Activated CD4-positive, alpha-beta T cell treated with anti-CD3 and anti-CD28 coated beads for 36 hours (primary cell): ENCODE measurements around the gene TRAF1. TPM values are rescaled to one million over a fixed set of nuclear protein-coding genes. Genes with fewer than 3 reads are reported as not detected.

ENCODE experiments used
- ATAC-seq: fragments of 200-7000 bp; cut with Tn5 transposase; one replicate; pipeline ENCODE4 v1.10.0; 2021; ENCODE audit warnings: mild to moderate bottlenecking, moderate library complexity
- CTCF ChIA-PET: fragments of 350-600 bp; sonication (Branson Sonifier 250); formaldehyde crosslinking; loops from one replicate; lab custom pipeline; 2021; ENCODE audit warnings: antibody characterized with exemption; lab: Charles Lee
- POLR2A ChIA-PET: fragments of 350-600 bp; sonication (Branson Sonifier 250); formaldehyde crosslinking; loops from one replicate; lab custom pipeline; 2021; ENCODE audit warnings: antibody characterized with exemption, inconsistent platforms; lab: Charles Lee
- DNase-seq: peaks from one replicate; pipeline ENCODE4 v3.0.0-alpha.2; 2020
- H3K27ac Mint-ChIP-seq: one replicate; pipeline ENCODE4 v1.8.0; 2021; ENCODE audit warnings: mixed read lengths
- H3K27me3 Mint-ChIP-seq: one replicate; pipeline ENCODE4 v1.8.0; 2021; ENCODE audit warnings: mixed read lengths
- H3K36me3 Mint-ChIP-seq: one replicate; pipeline ENCODE4 v1.8.0; 2021; ENCODE audit warnings: low read depth, mixed read lengths
- H3K4me1 Mint-ChIP-seq: one replicate; pipeline ENCODE4 v1.8.0; 2021; ENCODE audit warnings: mixed read lengths
- H3K4me3 Mint-ChIP-seq: one replicate; pipeline ENCODE4 v1.8.0; 2021; ENCODE audit warnings: mild to moderate bottlenecking, moderate library complexity, mixed read lengths
- H3K9me3 Mint-ChIP-seq: one replicate; pipeline ENCODE4 v1.8.0; 2021; ENCODE audit warnings: low read depth, mixed read lengths
- intact Hi-C, 2 experiments: fragments of 100-400 bp; cut with DNase I in 1 of 2; cut with micrococcal nuclease in 1 of 2; formaldehyde crosslinking; loops; one replicate each; pipeline versions ENCODE4 v1.14.2 to v1.15.1; 2022 to 2024; cut with DNase I, micrococcal nuclease
- total RNA-seq, 2 experiments: library from RNA; stranded (reverse); gene quantifications; one replicate each; pipeline ENCODE4 v1.2.3, GENCODE V29; 2021

TRAF1 gene
- total RNA-seq, 2 experiments from 2014 or later, result 103 to 113 TPM

- Mint-ChIP-seq H3K27me3 (no peaks in the 10 kb centered on the region), H3K27ac (no peak overlapping the region), H3K36me3 (no peaks in the 10 kb centered on the region), H3K9me3 (no peaks in the 10 kb centered on the region), H3K4me3 (no peak overlapping the region), H3K4me1 (no peaks in the 10 kb centered on the region)
- ATAC-seq (no peak), DNase-seq (no peak)
- intact Hi-C loops, result no loop called here
- ChIA-PET POLR2A (no interaction called here), CTCF (interaction anchor here (0.7 to 1.5 kb wide), 3 partner anchors 12 to 196 kb away, joined by 3 read pairs; no protein-coding TSS in a partner anchor)
These were observed 25.5 kb upstream of the TRAF1 start for GRCh38 chr9:120951960-120952618.

GRCh38 chr9:120950421-120951388, 24.1 kb upstream of the TRAF1 start:
- CTCF ChIA-PET, result interaction anchor here (0.7 to 0.9 kb wide), 2 partner anchors 60 to 174 kb away, joined by 3 read pairs; no protein-coding TSS in a partner anchor
- no peak overlapping the region for H3K27ac Mint-ChIP-seq
- no peak overlapping the region for H3K4me3 Mint-ChIP-seq
- H3K4me1 Mint-ChIP-seq, result no peaks in the 10 kb centered on the region
- no peak for ATAC-seq
- no peak for DNase-seq
- no peaks in the 10 kb centered on the region for H3K9me3 Mint-ChIP-seq
- intact Hi-C loops, result no loop called here
- POLR2A ChIA-PET, result interaction anchor here (0.7 kb wide), 1 partner anchor 283 kb away, joined by 4 read pairs; no protein-coding TSS in a partner anchor
- no peaks in the 10 kb centered on the region for H3K36me3 Mint-ChIP-seq
- H3K27me3 Mint-ChIP-seq, result no peaks in the 10 kb centered on the region

- no peak overlapping the region for H3K27ac Mint-ChIP-seq
- H3K27me3 Mint-ChIP-seq, result no peaks in the 10 kb centered on the region
- intact Hi-C loops, result no loop called here
- no peak overlapping the region for H3K4me3 Mint-ChIP-seq
- no peaks in the 10 kb centered on the region for H3K4me1 Mint-ChIP-seq
- no peak for ATAC-seq
- DNase-seq, result no peak
- no peaks in the 10 kb centered on the region for H3K36me3 Mint-ChIP-seq
- POLR2A ChIA-PET, result no interaction called here
- H3K9me3 Mint-ChIP-seq, result no peaks in the 10 kb centered on the region
- CTCF ChIA-PET, result no interaction called here
These were observed 22.7 kb upstream of the TRAF1 start for GRCh38 chr9:120949290-120949689.

GRCh38 chr9:120948824-120949223, 22.2 kb upstream of the TRAF1 start:
- no peaks in the 10 kb centered on the region for H3K4me1 Mint-ChIP-seq
- ChIA-PET POLR2A (no interaction called here), CTCF (no interaction called here)
- H3K27me3 Mint-ChIP-seq, result no peaks in the 10 kb centered on the region
- H3K9me3 Mint-ChIP-seq, result no peaks in the 10 kb centered on the region
- H3K27ac Mint-ChIP-seq, result no peak overlapping the region
- no peak for ATAC-seq
- no peak for DNase-seq
- no peak overlapping the region for H3K4me3 Mint-ChIP-seq
- intact Hi-C loops, result no loop called here
- H3K36me3 Mint-ChIP-seq, result no peaks in the 10 kb centered on the region

GRCh38 chr9:120947222-120947621, 20.6 kb upstream of the TRAF1 start:
- DNase-seq (no peak), ATAC-seq (no peak)
- Mint-ChIP-seq H3K27me3 (no peaks in the 10 kb centered on the region), H3K27ac (no peak overlapping the region), H3K4me1 (no peaks in the 10 kb centered on the region), H3K4me3 (no peak overlapping the region), H3K9me3 (no peaks in the 10 kb centered on the region), H3K36me3 (no peaks in the 10 kb centered on the region)
- intact Hi-C loops, result no loop called here
- ChIA-PET CTCF (interaction anchor here (0.7 kb wide), 1 partner anchor 40 kb away, joined by 3 read pairs; no protein-coding TSS in a partner anchor), POLR2A (no interaction called here)

GRCh38 chr9:120946259-120946658, 19.7 kb upstream of the TRAF1 start:
- DNase-seq (no peak), ATAC-seq (no peak)
- Mint-ChIP-seq H3K27ac (no peak overlapping the region), H3K9me3 (no peaks in the 10 kb centered on the region), H3K27me3 (no peaks in the 10 kb centered on the region), H3K4me3 (no peak overlapping the region), H3K4me1 (no peaks in the 10 kb centered on the region), H3K36me3 (no peaks in the 10 kb centered on the region)
- ChIA-PET CTCF (interaction anchor here (0.8 kb wide), 1 partner anchor 373 kb away, joined by 3 read pairs; no protein-coding TSS in a partner anchor), POLR2A (no interaction called here)
- intact Hi-C loops, result no loop called here

- Mint-ChIP-seq H3K4me3 (no peak overlapping the region), H3K27me3 (no peaks in the 10 kb centered on the region), H3K9me3 (no peaks in the 10 kb centered on the region), H3K27ac (no peak overlapping the region), H3K4me1 (no peaks in the 10 kb centered on the region), H3K36me3 (no peaks in the 10 kb centered on the region)
- ChIA-PET CTCF (no interaction called here), POLR2A (no interaction called here)
- intact Hi-C loops, result no loop called here
- ATAC-seq (no peak), DNase-seq (no peak)
These were observed 18.4 kb upstream of the TRAF1 start for GRCh38 chr9:120944948-120945347.

- DNase-seq, result no peak
- Mint-ChIP-seq H3K9me3 (no peaks in the 10 kb centered on the region), H3K4me3 (no peak overlapping the region), H3K27me3 (no peaks in the 10 kb centered on the region), H3K4me1 (no peaks in the 10 kb centered on the region), H3K27ac (no peak overlapping the region), H3K36me3 (no peaks in the 10 kb centered on the region)
- ATAC-seq, result no peak
- CTCF ChIA-PET, result interaction anchor here (0.8 kb wide), 1 partner anchor 37 kb away, joined by 3 read pairs; no protein-coding TSS in a partner anchor
- intact Hi-C loops, result no loop called here
- POLR2A ChIA-PET, result no interaction called here
These were observed 17.8 kb upstream of the TRAF1 start for GRCh38 chr9:120944434-120944843.

GRCh38 chr9:120942186-120943001, 15.8 kb upstream of the TRAF1 start:
- no peaks in the 10 kb centered on the region for H3K36me3 Mint-ChIP-seq
- no peaks in the 10 kb centered on the region for H3K9me3 Mint-ChIP-seq
- H3K27ac Mint-ChIP-seq, result no peak overlapping the region
- peaks cover 4% of the 10 kb centered on the region for H3K4me1 Mint-ChIP-seq
- ChIA-PET POLR2A (interaction anchor here (0.7 kb wide), 1 partner anchor 18 kb away, joined by 3 read pairs; no protein-coding TSS in a partner anchor), CTCF (interaction anchor here (1.2 kb wide), 1 partner anchor 11 kb away, joined by 4 read pairs; no protein-coding TSS in a partner anchor)
- H3K4me3 Mint-ChIP-seq, result no peak overlapping the region
- DNase-seq (no peak), ATAC-seq (no peak)
- intact Hi-C loops, result no loop called here
- no peaks in the 10 kb centered on the region for H3K27me3 Mint-ChIP-seq

- Mint-ChIP-seq H3K27ac (no peak overlapping the region), H3K9me3 (no peaks in the 10 kb centered on the region), H3K4me1 (peaks cover 15% of the 10 kb centered on the region), H3K4me3 (no peak overlapping the region), H3K36me3 (no peaks in the 10 kb centered on the region), H3K27me3 (no peaks in the 10 kb centered on the region)
- intact Hi-C loops, result no loop called here
- ChIA-PET POLR2A (no interaction called here), CTCF (interaction anchor here (1.0 to 1.2 kb wide), 2 partner anchors 10 to 23 kb away, joined by 3 to 4 read pairs; no protein-coding TSS in a partner anchor)
- ATAC-seq, result no peak
- DNase-seq, result no peak
These were observed 14.6 kb upstream of the TRAF1 start for GRCh38 chr9:120941046-120941770.
